ENCODE results near the gene FAH. TPM values are rescaled to one million over a fixed set of nuclear protein-coding genes. Genes with fewer than 3 reads are reported as not detected.

FAH gene
- total RNA-seq, result 21.9 and 27.2 TPM in 2 replicates

DNA sequence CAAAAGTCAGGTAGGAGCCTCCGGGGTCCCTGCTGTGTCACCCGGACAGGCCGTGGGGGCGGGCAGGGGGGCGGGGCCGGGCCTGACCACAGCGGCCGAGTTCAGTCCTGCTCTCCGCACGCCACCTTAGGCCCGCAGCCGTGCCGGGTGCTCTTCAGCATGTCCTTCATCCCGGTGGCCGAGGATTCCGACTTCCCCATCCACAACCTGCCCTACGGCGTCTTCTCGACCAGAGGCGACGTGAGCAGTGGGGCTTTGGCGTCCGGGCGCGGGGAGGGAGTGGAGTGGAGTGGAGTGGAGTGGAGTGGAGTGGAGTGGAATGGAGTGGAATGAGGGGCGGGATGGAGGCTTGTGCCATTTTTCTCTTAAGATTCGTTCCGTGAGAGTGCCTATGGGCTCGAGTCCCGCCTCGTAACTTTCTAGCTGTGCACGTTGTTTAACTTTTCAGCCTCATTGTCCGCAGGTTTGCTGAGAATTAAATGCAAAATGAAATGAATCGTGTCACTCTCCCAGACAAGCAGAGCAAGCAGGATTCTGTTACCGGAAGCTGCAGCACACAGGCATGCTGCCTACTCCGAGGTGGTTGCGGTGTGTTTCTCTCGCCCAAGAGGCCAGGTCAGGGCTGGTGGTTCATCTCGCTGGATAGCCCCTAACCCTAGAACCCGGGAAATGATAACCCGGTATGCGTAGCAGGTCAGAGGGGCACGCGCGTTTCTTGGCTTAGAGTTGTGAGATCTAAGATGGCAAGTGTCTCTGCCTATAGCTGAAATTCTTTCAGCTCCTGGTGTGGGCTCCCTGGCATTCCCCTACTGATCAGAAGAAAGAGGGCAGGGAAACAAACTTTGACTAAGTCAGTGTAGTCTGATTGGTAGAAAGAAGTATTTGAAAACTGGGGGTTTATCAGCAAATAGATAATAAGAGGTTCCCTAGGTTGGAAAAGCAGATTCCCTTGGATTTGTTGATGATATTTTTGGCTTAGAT is at the start of gene FAH:
Gene FAH (plus strand): TSS at position 104 of the 981 bp plus-strand sequence. CDS start 56 bp downstream, at position 160.
- peak; percentile 64 for DNase-seq (ENCODE audit: low read depth)
- H3K4me3 ChIP-seq (ENCODE audit: low read depth, low read length), result peak within 1 kb of the TSS; percentile 83
- TF ChIP-seq, protein P1, sequence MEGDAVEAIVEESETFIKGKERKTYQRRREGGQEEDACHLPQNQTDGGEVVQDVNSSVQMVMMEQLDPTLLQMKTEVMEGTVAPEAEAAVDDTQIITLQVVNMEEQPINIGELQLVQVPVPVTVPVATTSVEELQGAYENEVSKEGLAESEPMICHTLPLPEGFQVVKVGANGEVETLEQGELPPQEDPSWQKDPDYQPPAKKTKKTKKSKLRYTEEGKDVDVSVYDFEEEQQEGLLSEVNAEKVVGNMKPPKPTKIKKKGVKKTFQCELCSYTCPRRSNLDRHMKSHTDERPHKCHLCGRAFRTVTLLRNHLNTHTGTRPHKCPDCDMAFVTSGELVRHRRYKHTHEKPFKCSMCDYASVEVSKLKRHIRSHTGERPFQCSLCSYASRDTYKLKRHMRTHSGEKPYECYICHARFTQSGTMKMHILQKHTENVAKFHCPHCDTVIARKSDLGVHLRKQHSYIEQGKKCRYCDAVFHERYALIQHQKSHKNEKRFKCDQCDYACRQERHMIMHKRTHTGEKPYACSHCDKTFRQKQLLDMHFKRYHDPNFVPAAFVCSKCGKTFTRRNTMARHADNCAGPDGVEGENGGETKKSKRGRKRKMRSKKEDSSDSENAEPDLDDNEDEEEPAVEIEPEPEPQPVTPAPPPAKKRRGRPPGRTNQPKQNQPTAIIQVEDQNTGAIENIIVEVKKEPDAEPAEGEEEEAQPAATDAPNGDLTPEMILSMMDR (IDR thresholded peaks at IDR 0.05; ENCODE audit: insufficient read depth, low read depth, low read length), result no peak

DNA sequence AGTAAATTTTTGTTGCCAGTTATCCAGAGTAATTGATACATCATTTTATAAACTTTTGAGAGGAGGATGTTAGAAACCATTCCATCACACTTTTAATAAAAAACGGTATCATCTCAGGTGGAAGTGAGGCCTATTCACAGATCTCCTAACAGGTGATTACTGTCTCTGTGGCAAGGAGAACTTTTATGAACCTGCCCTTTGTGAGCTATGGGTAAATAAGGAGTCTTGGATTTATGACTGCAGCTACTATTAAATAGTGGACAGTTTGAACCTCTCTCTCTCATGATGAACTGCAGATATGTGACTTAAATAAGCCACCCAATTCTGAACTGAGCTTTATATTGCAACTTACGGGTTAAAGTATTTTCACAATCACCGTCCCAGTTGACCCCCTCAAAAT is 47.6 kb upstream of the FAH start:
- no peak for DNase-seq (ENCODE audit: low read depth)
- TF ChIP-seq, protein P1 (IDR thresholded peaks at IDR 0.05; ENCODE audit: insufficient read depth, low read depth, low read length), result no peak
- no peak overlapping the region for H3K4me3 ChIP-seq (ENCODE audit: low read depth, low read length)

DNA sequence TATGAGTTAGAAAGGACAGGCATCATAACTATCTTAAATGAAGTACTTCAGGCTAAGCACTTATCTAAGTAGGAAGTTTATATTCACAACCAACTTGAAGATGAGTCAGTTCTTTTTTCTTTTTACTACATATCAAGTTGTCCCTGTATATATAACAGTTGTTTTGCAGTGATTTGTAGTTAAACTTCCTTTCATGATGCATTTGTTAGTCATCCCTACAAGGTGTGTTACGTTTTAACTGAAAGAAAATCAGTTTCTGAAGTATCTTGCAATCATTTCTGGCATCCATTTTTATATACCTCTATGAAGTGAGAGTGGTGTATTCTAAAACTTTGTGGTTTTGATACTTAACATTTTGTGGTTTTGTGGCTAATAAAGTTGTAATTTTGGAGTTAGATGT is 47.2 kb upstream of the FAH start:
- TF ChIP-seq, protein P1 (IDR thresholded peaks at IDR 0.05; ENCODE audit: insufficient read depth, low read depth, low read length), result no peak
- peak; percentile 82 for DNase-seq (ENCODE audit: low read depth)
- peak overlapping the region; percentile 16 for H3K4me3 ChIP-seq (ENCODE audit: low read depth, low read length)

DNA sequence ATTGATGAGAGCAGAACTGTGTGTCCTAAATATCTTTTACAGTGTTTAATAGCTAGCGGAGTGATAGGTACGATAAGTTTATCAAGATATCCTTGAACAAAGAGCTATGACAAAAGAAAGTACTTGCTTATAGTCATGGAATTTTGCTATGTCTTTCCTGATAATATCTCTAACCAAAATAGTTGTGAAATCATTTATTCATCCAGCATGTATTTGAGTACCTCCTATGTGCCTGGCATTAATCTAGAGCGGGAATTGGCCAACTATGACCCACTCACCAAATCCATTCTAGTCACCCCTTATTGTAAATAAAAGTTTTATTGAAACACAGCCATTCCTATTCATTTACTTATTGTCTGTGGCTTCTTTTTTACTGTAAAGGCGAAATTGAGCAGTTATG is 46.7 kb upstream of the FAH start:
- H3K4me3 ChIP-seq (ENCODE audit: low read depth, low read length), result peak overlapping the region; percentile 16
- TF ChIP-seq, protein P1 (IDR thresholded peaks at IDR 0.05; ENCODE audit: insufficient read depth, low read depth, low read length), result no peak
- peak; percentile 77 for DNase-seq (ENCODE audit: low read depth)

DNA sequence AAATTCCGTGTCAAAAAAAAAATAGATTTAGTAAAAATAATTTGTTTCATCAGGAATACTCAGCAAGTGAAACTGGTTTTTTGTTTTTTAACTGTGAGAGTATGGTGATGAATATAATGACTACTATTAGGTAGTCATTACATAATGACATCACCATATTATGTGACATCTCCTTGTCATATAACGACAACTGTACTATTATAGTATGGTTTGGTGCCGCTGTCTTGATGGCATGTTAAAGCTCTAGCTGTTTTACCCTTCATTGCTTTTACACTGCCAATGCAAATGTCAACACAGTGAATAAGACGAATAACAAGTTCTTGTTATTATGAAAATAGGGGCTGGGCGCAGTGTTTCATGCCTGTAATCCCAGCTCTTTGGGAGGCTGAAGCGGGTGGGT is 45.6 kb upstream of the FAH start:
- DNase-seq (ENCODE audit: low read depth), result no peak
- TF ChIP-seq, protein P1 (IDR thresholded peaks at IDR 0.05; ENCODE audit: insufficient read depth, low read depth, low read length), result no peak
- no peak overlapping the region for H3K4me3 ChIP-seq (ENCODE audit: low read depth, low read length)

DNA sequence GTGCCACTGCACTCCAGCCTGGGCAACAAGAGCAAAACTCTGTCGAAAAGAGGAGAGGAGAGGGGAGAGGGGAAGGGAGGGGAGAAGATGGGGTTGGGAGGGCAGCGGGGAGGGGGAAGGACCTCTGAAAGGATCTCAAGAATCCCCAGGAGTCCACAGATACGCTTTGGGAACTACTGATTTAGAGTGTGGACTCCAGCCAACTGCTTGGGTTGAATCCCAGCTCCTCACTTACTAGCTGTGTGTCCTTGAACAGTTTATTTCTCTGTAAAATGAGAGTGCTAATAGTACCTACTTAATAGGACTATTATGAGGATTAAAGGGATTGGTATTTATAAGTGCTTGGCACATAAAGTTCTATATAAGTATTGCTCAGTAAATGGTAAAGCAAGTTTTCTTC is 45.0 kb upstream of the FAH start:
- TF ChIP-seq, protein P1 (IDR thresholded peaks at IDR 0.05; ENCODE audit: insufficient read depth, low read depth, low read length), result no peak
- no peak for DNase-seq (ENCODE audit: low read depth)

More for the DNA sequence above, 45.0 kb upstream of the FAH start:
- H3K4me3 ChIP-seq (ENCODE audit: low read depth, low read length), result no peak overlapping the region

Measured in fibroblast of villous mesenchyme (primary cell).